Astrocyte (in vitro differentiated cells and primary cell): ENCODE data around the gene ADGRB3.

Experiments
- CTCF ChIP-seq: IDR thresholded peaks from 2 replicates; pipeline ENCODE4 v1.5.1; 2011; ENCODE audit warnings: low read depth, mild to moderate bottlenecking, inconsistent platforms, low read length, moderate library complexity; ENCODE audit not compliant: insufficient read depth
- EZH2 ChIP-seq: IDR thresholded peaks from 2 replicates; pipeline ENCODE4 v1.6.1; 2012; ENCODE audit warnings: mild to moderate bottlenecking, low read length, inconsistent platforms; ENCODE audit not compliant: insufficient read depth

- TF ChIP-seq CTCF (no peak), EZH2 (no peak)
Measured at GRCh38 chr6:68679399-68679798, 44.3 kb downstream of the ADGRB3 start.
